H1 (cell line): Measurements from ENCODE around the gene OR6V1. TPM values are rescaled to one million over a fixed set of nuclear protein-coding genes. Genes with fewer than 3 reads are reported as not detected.

Experiments used
- CTCF ChIA-PET: fragments of 300-600 bp; sonication (Branson Sonifier 250); formaldehyde crosslinking; loops from one replicate; lab custom pipeline; 2021; ENCODE audit not compliant: partially characterized antibody; lab: Charles Lee
- POLR2A ChIA-PET: fragments of 300-600 bp; sonication (Branson Sonifier 250); formaldehyde crosslinking; loops from one replicate; lab custom pipeline; 2021; ENCODE audit warnings: inconsistent platforms; ENCODE audit not compliant: partially characterized antibody; lab: Charles Lee
- DNase-seq, 2 experiments: peaks; one replicate each; pipeline versions ENCODE4 v3.0.0 to v3.0.0-alpha.2; 2010 to 2022; ENCODE audit warnings: low spot score in 2 of 2, low read depth in 1 of 2, mixed read lengths in 1 of 2
- FAIRE-seq: peaks from 2 replicates; lab custom pipeline; 2011; peaks lifted over from hg19 to GRCh38; lab: Jason Lieb, UNC
- H2AFZ ChIP-seq: 2 replicates; pipeline ENCODE4 v1.8.1; 2012; ENCODE audit warnings: low read length, inconsistent platforms
- H2AK5ac ChIP-seq: 2 replicates; pipeline ENCODE4 v1.6.1; 2013; ENCODE audit warnings: low read depth, low read length
- H2BK120ac ChIP-seq: replicated peaks from 2 replicates; pipeline ENCODE3; 2013; ENCODE audit warnings: low read depth, low read length, inconsistent platforms
- H2BK12ac ChIP-seq: 2 replicates; pipeline ENCODE4 v1.6.1; 2013; ENCODE audit warnings: low read depth, low read length
- H2BK15ac ChIP-seq: 2 replicates; pipeline ENCODE4 v1.6.1; 2013; ENCODE audit warnings: low read length
- H2BK20ac ChIP-seq: 2 replicates; pipeline ENCODE4 v1.6.1; 2013; ENCODE audit warnings: low read length
- H2BK5ac ChIP-seq: 2 replicates; pipeline ENCODE4 v1.6.1; 2013; ENCODE audit warnings: low read depth, low read length
- H3K14ac ChIP-seq: 2 replicates; pipeline ENCODE4 v1.6.1; 2013; ENCODE audit warnings: inconsistent platforms; ENCODE audit not compliant: insufficient read length
- H3K18ac ChIP-seq: 2 replicates; pipeline ENCODE4 v1.6.1; 2013; ENCODE audit warnings: low read length; ENCODE audit errors: extremely low read depth
- H3K23ac ChIP-seq: 2 replicates; pipeline ENCODE4 v1.6.1; 2013; ENCODE audit warnings: inconsistent platforms; ENCODE audit not compliant: insufficient read length
- H3K23me2 ChIP-seq: 2 replicates; pipeline ENCODE4 v1.6.1; 2013; ENCODE audit warnings: low read depth, low read length
- H3K27ac ChIP-seq: 2 replicates; pipeline ENCODE4 v1.6.1; 2011; ENCODE audit warnings: low read depth, low read length, inconsistent platforms
- H3K27me3 ChIP-seq, 4 experiments: replicated peaks in 1 of 4; 1 replicate in 1 of 4; 2 replicates in 3 of 4; pipeline versions ENCODE4 v1.6.1 to v1.8.1; 2011 to 2013; ENCODE audit warnings: low read length in 3 of 4, mild to moderate bottlenecking in 3 of 4, inconsistent platforms in 2 of 4, mixed read lengths in 2 of 4, moderate library complexity in 1 of 4; ENCODE audit not compliant: control insufficient read depth in 3 of 4, insufficient read depth in 3 of 4; ENCODE audit errors: extremely low read depth in 1 of 4
- H3K36me3 ChIP-seq, 4 experiments: 2 replicates each; pipeline versions ENCODE4 v1.6.1 to v1.8.1; 2011 to 2013; ENCODE audit warnings: mild to moderate bottlenecking in 4 of 4, low read length in 3 of 4, moderate library complexity in 2 of 4, control low read depth in 1 of 4, inconsistent platforms in 1 of 4; ENCODE audit not compliant: insufficient read depth in 4 of 4, control insufficient read depth in 2 of 4
- H3K4ac ChIP-seq: replicated peaks from 2 replicates; pipeline ENCODE3; 2013; ENCODE audit warnings: low read length, low read depth, mixed read lengths, inconsistent platforms; ENCODE audit not compliant: insufficient read length
- H3K4me1 ChIP-seq, 4 experiments: replicated peaks in 1 of 4; 1 replicate in 1 of 4; 2 replicates in 3 of 4; pipeline versions ENCODE4 v1.6.1 to v1.8.1; 2011 to 2013; ENCODE audit warnings: low read length in 3 of 4, inconsistent platforms in 2 of 4, mixed read lengths in 1 of 4; ENCODE audit not compliant: insufficient read depth in 4 of 4, control insufficient read depth in 3 of 4
- H3K4me2 ChIP-seq, 2 experiments: 2 replicates each; pipeline versions ENCODE4 v1.6.1 to v1.8.1; 2011 to 2013; ENCODE audit warnings: low read depth in 2 of 2, low read length in 2 of 2, control low read depth in 1 of 2, inconsistent platforms in 1 of 2, mild to moderate bottlenecking in 1 of 2; ENCODE audit not compliant: insufficient read depth in 1 of 2
- H3K4me3 ChIP-seq, 4 experiments: fragments of 200-600, 300-600 bp in 1 of 4; sonication (generic), shearing (Covaris generic), sonication (Bioruptor Twin) in 1 of 4; 2 replicates each; pipeline versions ENCODE4 v1.5.1 to v1.8.1; 2011 to 2016; ENCODE audit warnings: low read length in 4 of 4, low read depth in 3 of 4, control low read depth in 2 of 4, inconsistent platforms in 2 of 4, mild to moderate bottlenecking in 2 of 4, mixed read lengths in 1 of 4, moderate library complexity in 1 of 4; ENCODE audit not compliant: insufficient read depth in 2 of 4; ENCODE audit errors: extremely low read depth in 1 of 4
- H3K56ac ChIP-seq: replicated peaks from 2 replicates; pipeline ENCODE3; 2013; ENCODE audit warnings: low read depth, mild to moderate bottlenecking, mixed read lengths, low read length, inconsistent platforms; ENCODE audit not compliant: insufficient read length
- H3K79me1 ChIP-seq: 2 replicates; pipeline ENCODE4 v1.6.1; 2013; ENCODE audit warnings: low read depth, low read length, control low read depth
- H3K79me2 ChIP-seq, 2 experiments: 2 replicates each; pipeline versions ENCODE4 v1.6.1 to v1.8.1; 2012 to 2013; ENCODE audit warnings: low read length in 2 of 2, mild to moderate bottlenecking in 2 of 2, inconsistent platforms in 1 of 2; ENCODE audit not compliant: insufficient read depth in 2 of 2, control insufficient read depth in 1 of 2
- H3K9ac ChIP-seq, 4 experiments: replicated peaks in 1 of 4; 1 replicate in 1 of 4; 2 replicates in 3 of 4; pipeline versions ENCODE4 v1.6.1 to v1.8.1; 2011 to 2013; ENCODE audit warnings: low read depth in 3 of 4, low read length in 3 of 4, control low read depth in 2 of 4, mild to moderate bottlenecking in 2 of 4, moderate library complexity in 2 of 4, inconsistent platforms in 1 of 4; ENCODE audit errors: extremely low read depth in 1 of 4
- H3K9me3 ChIP-seq, 2 experiments: 2 replicates each; pipeline versions ENCODE4 v1.6.1 to v1.8.1; 2012 to 2013; ENCODE audit warnings: mild to moderate bottlenecking in 2 of 2, moderate library complexity in 2 of 2, control low read depth in 1 of 2, inconsistent platforms in 1 of 2, low read depth in 1 of 2, low read length in 1 of 2, mixed read lengths in 1 of 2; ENCODE audit not compliant: insufficient read depth in 2 of 2
- H4K20me1 ChIP-seq, 2 experiments: replicated peaks in 1 of 2; 2 replicates each; pipeline versions ENCODE3 to v1.8.1; 2011 to 2013; ENCODE audit warnings: inconsistent platforms in 2 of 2, low read length in 2 of 2, mild to moderate bottlenecking in 1 of 2; ENCODE audit not compliant: insufficient read depth in 2 of 2, control insufficient read depth in 1 of 2
- H4K5ac ChIP-seq: 2 replicates; pipeline ENCODE4 v1.6.1; 2013; ENCODE audit warnings: low read length, low read depth, mixed read lengths, inconsistent platforms; ENCODE audit not compliant: insufficient read length
- H4K8ac ChIP-seq: 2 replicates; pipeline ENCODE4 v1.8.0; 2013; ENCODE audit warnings: mild to moderate bottlenecking, moderate library complexity, low read length, inconsistent platforms; ENCODE audit not compliant: insufficient read depth; ENCODE audit errors: extremely low read depth
- H4K91ac ChIP-seq: replicated peaks from 2 replicates; pipeline ENCODE3; 2013; ENCODE audit warnings: low read length, mixed read lengths, inconsistent platforms; ENCODE audit not compliant: insufficient read length
- MAFK ChIP-seq: IDR thresholded peaks from 2 replicates; pipeline ENCODE4 v1.6.1; 2012; ENCODE audit warnings: low read depth, mild to moderate bottlenecking, improper control_type of control experiment, low read length
- POLR2AphosphoS5 ChIP-seq: IDR thresholded peaks from 2 replicates; pipeline ENCODE4 v1.6.1; 2011; ENCODE audit warnings: low read depth, low read length
- RAD21 ChIP-seq, 2 experiments: IDR thresholded peaks in 1 of 2; conservative IDR thresholded peaks in 1 of 2; 2 replicates each; pipeline ENCODE4 v1.6.1; 2011; ENCODE audit warnings: low read depth in 2 of 2, low read length in 2 of 2, improper control_type of control experiment in 1 of 2, inconsistent platforms in 1 of 2, mild to moderate bottlenecking in 1 of 2, moderate library complexity in 1 of 2
- RXRA ChIP-seq: IDR thresholded peaks from 2 replicates; pipeline ENCODE4 v1.6.1; 2011; ENCODE audit warnings: low read depth, mild to moderate bottlenecking, low read length, moderate library complexity; ENCODE audit not compliant: insufficient read depth
- SIRT6 ChIP-seq: IDR thresholded peaks from one replicate; pipeline ENCODE4 v1.7.1; 2012; ENCODE audit warnings: low read length, inconsistent platforms
- TBP ChIP-seq: IDR thresholded peaks from 2 replicates; pipeline ENCODE4 v1.6.1; 2011; ENCODE audit warnings: low read depth, low read length, improper control_type of control experiment
- TCF12 ChIP-seq: IDR thresholded peaks from 2 replicates; pipeline ENCODE4 v1.6.1; 2011; ENCODE audit warnings: low read depth, mild to moderate bottlenecking, low read length
- USF2 ChIP-seq: IDR thresholded peaks from 2 replicates; pipeline ENCODE4 v1.6.1; 2011; ENCODE audit warnings: low read length, improper control_type of control experiment
- polyA plus RNA-seq, 7 experiments: library from polyadenylated mRNA; depleted of rRNA in 3 of 7; stranded (reverse) in 5 of 7; unstranded in 2 of 7; fragments of >200 nt in 5 of 7; fragments of 200-250 nt in 2 of 7; gene quantifications; 1 replicate in 5 of 7; 2 replicates in 1 of 7; 4 replicates in 1 of 7; pipeline versions ENCODE4 v1.2.1 to v1.2.3, GENCODE V29; 2011 to 2013; ENCODE audit warnings: missing spikeins in 2 of 7, mixed read lengths in 2 of 7
- total RNA-seq: library from RNA; stranded (reverse); fragmentation: NEBNext Ultra II Directional; extraction: Animal tissue kit (Norgen Biotek cat#: 25700); gene quantifications from 2 replicates; pipeline ENCODE4 v1.2.1, GENCODE V29; 2021

OR6V1 gene
- total and polyA plus RNA-seq, 2 of the 8 experiments (the other 6 are each of a cell fraction or from before 2014, with no cell fraction given): not detected

- Histone ChIP-seq H2BK120ac (no peak overlapping the region), H3K4ac (no peak overlapping the region), H3K27me3 (peaks cover 0 to 1% (median 0%) of the 10 kb centered on the region in 4 experiments; a peak in 1 of 7 replicates), H4K8ac (no peak overlapping the region)
- TF ChIP-seq POLR2AphosphoS5: no peak
- no peak for TF ChIP-seq RAD21 (IDR thresholded peaks at IDR 0.05 in 1 of 2, conservative IDR thresholded peaks at IDR 0.05 in 1 of 2; ENCODE audit: low read depth in 2 of 2, low read length in 2 of 2)
- no peak for TF ChIP-seq RXRA
- no peak for TF ChIP-seq SIRT6
- TF ChIP-seq MAFK: no peak
- no peak for TF ChIP-seq TCF12
- no peak for TF ChIP-seq USF2
- no peak for TF ChIP-seq TBP
- TF ChIP-seq, all 59 proteins: peak for 0
- Histone ChIP-seq H2BK12ac (no peak overlapping the region), H3K4me1 (peaks cover 0 to 6% (median 2%) of the 10 kb centered on the region in 4 experiments; a peak in 2 of 7 replicates), H2AFZ (no peak overlapping the region), H4K20me1 (no peaks in the 10 kb centered on the region), H4K5ac (no peak overlapping the region), H3K23me2 (no peaks in the 10 kb centered on the region), H3K9me3 (peaks cover 0 to 3% of the 10 kb centered on the region in 2 experiments; a peak in 1 of 4 replicates), H3K79me2 (no peaks in the 10 kb centered on the region), H3K79me1 (no peaks in the 10 kb centered on the region), H3K4me2 (0 out of 4 replicates have a peak overlapping the region, but pooled peaks of 1 of the 2 experiments have one; percentile 28), H2AK5ac (no peak overlapping the region), H3K56ac (no peak overlapping the region), H2BK15ac (no peak overlapping the region), H3K14ac (no peak overlapping the region), H2BK20ac (no peak overlapping the region), H4K91ac (no peak overlapping the region), H3K18ac (no peak overlapping the region), H3K36me3 (no peaks in the 10 kb centered on the region), H3K9ac (no peak overlapping the region), H3K27ac (no peak overlapping the region), H3K4me3 (no peak overlapping the region), H3K23ac (no peak overlapping the region), H2BK5ac (no peak overlapping the region)
- FAIRE-seq (no peak), DNase-seq (no peak)
- POLR2A ChIA-PET: no interaction called here
- CTCF ChIA-PET: no interaction called here
These were observed 22.0 kb downstream of the OR6V1 start for GRCh38 chr7:143074141-143074540.
